ENCODE results near the gene BLOC1S4.

Gene BLOC1S4

GRCh38 chr4:6740347-6740746, 24.4 kb downstream of the BLOC1S4 start:
- Histone ChIP-seq H3K36me3 (ENCODE audit: insufficient read depth, low read length) (no peaks in the 10 kb centered on the region), H3K9ac (ENCODE audit: low read depth, low read length, poor library complexity, severe bottlenecking) (no peak overlapping the region), H2AFZ (ENCODE audit: low read length) (no peak overlapping the region), H3K4me2 (ENCODE audit: low read depth, low read length, poor library complexity, severe bottlenecking) (no peak overlapping the region), H3K9me2 (replicated peaks; ENCODE audit: low read depth, low read length) (no peaks in the 10 kb centered on the region), H3K27me3 (ENCODE audit: insufficient read depth, low read length, poor library complexity, severe bottlenecking) (no peaks in the 10 kb centered on the region), H3K9me3 (ENCODE audit: insufficient read depth, low read depth, low read length) (no peaks in the 10 kb centered on the region), H3K79me2 (ENCODE audit: insufficient read depth, low read length) (no peaks in the 10 kb centered on the region), H3K4me3 (ENCODE audit: low read length, poor library complexity, severe bottlenecking) (no peak overlapping the region), H3F3A (ENCODE audit: low read depth) (no peaks in the 10 kb centered on the region), H3K4me1 (ENCODE audit: insufficient read depth, low read length, poor library complexity, severe bottlenecking) (no peaks in the 10 kb centered on the region), H4K20me1 (ENCODE audit: insufficient read depth, low read length, poor library complexity, severe bottlenecking) (no peaks in the 10 kb centered on the region)
- TF ChIP-seq EZH2phosphoT487 (IDR thresholded peaks at IDR 0.05; ENCODE audit: borderline replicate concordance), result no peak

- no peak overlapping the region for H3K4me2 ChIP-seq (ENCODE audit: low read depth, low read length, poor library complexity, severe bottlenecking)
- TF ChIP-seq CTCF (conservative IDR thresholded peaks at IDR 0.05; ENCODE audit: low read length) (no peak), EZH2phosphoT487 (IDR thresholded peaks at IDR 0.05; ENCODE audit: borderline replicate concordance) (no peak)
- H2AFZ ChIP-seq (ENCODE audit: low read length), result no peak overlapping the region
- H3F3A ChIP-seq (ENCODE audit: low read depth), result no peaks in the 10 kb centered on the region
- no peaks in the 10 kb centered on the region for H3K9me2 ChIP-seq (replicated peaks; ENCODE audit: low read depth, low read length)
- H3K79me2 ChIP-seq (ENCODE audit: insufficient read depth, low read length), result no peaks in the 10 kb centered on the region
- H3K4me1 ChIP-seq (ENCODE audit: insufficient read depth, low read length, poor library complexity, severe bottlenecking), result no peaks in the 10 kb centered on the region
- H3K36me3 ChIP-seq (ENCODE audit: insufficient read depth, low read length), result no peaks in the 10 kb centered on the region
- no peaks in the 10 kb centered on the region for H3K9me3 ChIP-seq (ENCODE audit: insufficient read depth, low read depth, low read length)
- no peaks in the 10 kb centered on the region for H3K27me3 ChIP-seq (ENCODE audit: insufficient read depth, low read length, poor library complexity, severe bottlenecking)
- H3K9ac ChIP-seq (ENCODE audit: low read depth, low read length, poor library complexity, severe bottlenecking), result no peak overlapping the region
- no peaks in the 10 kb centered on the region for H4K20me1 ChIP-seq (ENCODE audit: insufficient read depth, low read length, poor library complexity, severe bottlenecking)
- no peak overlapping the region for H3K4me3 ChIP-seq (ENCODE audit: low read length, poor library complexity, severe bottlenecking)
Observed at GRCh38 chr4:6742507-6742906, 26.5 kb downstream of the BLOC1S4 start.

- Histone ChIP-seq H3K9me3 (ENCODE audit: insufficient read depth, low read depth, low read length) (no peaks in the 10 kb centered on the region), H3K9ac (ENCODE audit: low read depth, low read length, poor library complexity, severe bottlenecking) (no peak overlapping the region), H3K4me1 (ENCODE audit: insufficient read depth, low read length, poor library complexity, severe bottlenecking) (no peaks in the 10 kb centered on the region), H3K36me3 (ENCODE audit: insufficient read depth, low read length) (no peaks in the 10 kb centered on the region), H2AFZ (ENCODE audit: low read length) (no peak overlapping the region), H4K20me1 (ENCODE audit: insufficient read depth, low read length, poor library complexity, severe bottlenecking) (no peaks in the 10 kb centered on the region), H3K4me3 (ENCODE audit: low read length, poor library complexity, severe bottlenecking) (no peak overlapping the region), H3F3A (ENCODE audit: low read depth) (no peaks in the 10 kb centered on the region), H3K79me2 (ENCODE audit: insufficient read depth, low read length) (no peaks in the 10 kb centered on the region), H3K9me2 (replicated peaks; ENCODE audit: low read depth, low read length) (no peaks in the 10 kb centered on the region), H3K4me2 (ENCODE audit: low read depth, low read length, poor library complexity, severe bottlenecking) (no peak overlapping the region), H3K27me3 (ENCODE audit: insufficient read depth, low read length, poor library complexity, severe bottlenecking) (no peaks in the 10 kb centered on the region)
- TF ChIP-seq CTCF (conservative IDR thresholded peaks at IDR 0.05; ENCODE audit: low read length) (no peak), EZH2phosphoT487 (IDR thresholded peaks at IDR 0.05; ENCODE audit: borderline replicate concordance) (no peak)
Observed at GRCh38 chr4:6742989-6743388, 27.0 kb downstream of the BLOC1S4 start.

- no peak overlapping the region for H2AFZ ChIP-seq (ENCODE audit: low read length)
- H3F3A ChIP-seq (ENCODE audit: low read depth), result no peaks in the 10 kb centered on the region
- no peak overlapping the region for H3K4me2 ChIP-seq (ENCODE audit: low read depth, low read length, poor library complexity, severe bottlenecking)
- no peaks in the 10 kb centered on the region for H3K9me2 ChIP-seq (replicated peaks; ENCODE audit: low read depth, low read length)
- no peaks in the 10 kb centered on the region for H3K4me1 ChIP-seq (ENCODE audit: insufficient read depth, low read length, poor library complexity, severe bottlenecking)
- no peaks in the 10 kb centered on the region for H3K79me2 ChIP-seq (ENCODE audit: insufficient read depth, low read length)
- no peaks in the 10 kb centered on the region for H3K36me3 ChIP-seq (ENCODE audit: insufficient read depth, low read length)
- no peaks in the 10 kb centered on the region for H3K9me3 ChIP-seq (ENCODE audit: insufficient read depth, low read depth, low read length)
- no peaks in the 10 kb centered on the region for H4K20me1 ChIP-seq (ENCODE audit: insufficient read depth, low read length, poor library complexity, severe bottlenecking)
- no peak overlapping the region for H3K4me3 ChIP-seq (ENCODE audit: low read length, poor library complexity, severe bottlenecking)
- H3K9ac ChIP-seq (ENCODE audit: low read depth, low read length, poor library complexity, severe bottlenecking), result no peak overlapping the region
- TF ChIP-seq CTCF (conservative IDR thresholded peaks at IDR 0.05; ENCODE audit: low read length) (no peak), EZH2phosphoT487 (IDR thresholded peaks at IDR 0.05; ENCODE audit: borderline replicate concordance) (no peak)
- H3K27me3 ChIP-seq (ENCODE audit: insufficient read depth, low read length, poor library complexity, severe bottlenecking), result no peaks in the 10 kb centered on the region
Observed at GRCh38 chr4:6746721-6747293, 30.8 kb downstream of the BLOC1S4 start.

Data from Loucy (cell line).